Brain microvascular endothelial cell (primary cell): ENCODE data around the gene DGKK.

Source experiments
- DNase-seq: peaks from one replicate; pipeline ENCODE4 v3.0.0-alpha.2; 2020
- H3K27ac ChIP-seq: fragments of 250-450 bp; sonication (Bioruptor Pico); 2 replicates; pipeline ENCODE4 v1.5.1; 2020; ENCODE audit warnings: mild to moderate bottlenecking, moderate library complexity
- H3K27me3 ChIP-seq: fragments of 250-450 bp; sonication (Bioruptor Pico); replicated peaks from 2 replicates; pipeline ENCODE4 v1.5.1; 2020; ENCODE audit warnings: mild to moderate bottlenecking
- H3K36me3 ChIP-seq: fragments of 250-450 bp; sonication (Bioruptor Pico); replicated peaks from 2 replicates; pipeline ENCODE4 v1.5.1; 2020; ENCODE audit warnings: mild to moderate bottlenecking
- H3K4me3 ChIP-seq: 2 replicates; pipeline ENCODE4 v1.5.1; 2011; ENCODE audit warnings: low read depth, mild to moderate bottlenecking, control low read depth, low read length, moderate library complexity
- CTCF ChIP-seq: IDR thresholded peaks from 2 replicates; pipeline ENCODE4 v1.5.1; 2011; ENCODE audit warnings: low read depth, mild to moderate bottlenecking, moderate library complexity, low read length, control low read depth, inconsistent platforms; ENCODE audit errors: missing control alignments
- in situ Hi-C: cut with HindIII; loops from 2 replicates; pipeline ENCODE4 v1.10.0; 2017; ENCODE audit warnings: low sequenced_read_pairs, low pct_ligation_motif_present

Gene DGKK

GRCh38 chrX:50428174-50428573 lies 42.5 kb downstream of the DGKK start:
- no peak for TF ChIP-seq CTCF

GRCh38 chrX:50407976-50408375 lies 62.6 kb downstream of the DGKK start:
- Histone ChIP-seq H3K27me3 (no peaks in the 10 kb centered on the region), H3K36me3 (no peaks in the 10 kb centered on the region), H3K27ac (no peak overlapping the region), H3K4me3 (no peak overlapping the region)
- DNase-seq, result no peak
- in situ Hi-C loops, result no loop called here
- no peak for TF ChIP-seq CTCF

More at GRCh38 chrX:50428174-50428573, 42.5 kb downstream of the DGKK start:
- Histone ChIP-seq H3K4me3 (no peak overlapping the region), H3K27me3 (no peaks in the 10 kb centered on the region), H3K36me3 (no peaks in the 10 kb centered on the region), H3K27ac (no peak overlapping the region)
- in situ Hi-C loops, result no loop called here
- DNase-seq, result no peak

GRCh38 chrX:50403903-50404302 lies 66.7 kb downstream of the DGKK start:
- Histone ChIP-seq H3K4me3 (no peak overlapping the region), H3K27me3 (no peaks in the 10 kb centered on the region), H3K36me3 (no peaks in the 10 kb centered on the region), H3K27ac (no peak overlapping the region)
- TF ChIP-seq CTCF, result no peak
- DNase-seq, result no peak
- in situ Hi-C loops, result no loop called here

GRCh38 chrX:50402886-50403285 lies 67.7 kb downstream of the DGKK start:
- in situ Hi-C loops, result no loop called here

GRCh38 chrX:50393902-50394301 lies 76.7 kb downstream of the DGKK start:
- Histone ChIP-seq H3K27ac (no peak overlapping the region), H3K27me3 (no peaks in the 10 kb centered on the region), H3K4me3 (no peak overlapping the region), H3K36me3 (no peaks in the 10 kb centered on the region)
- TF ChIP-seq CTCF, result no peak
- DNase-seq, result no peak
- in situ Hi-C loops, result no loop called here

More at GRCh38 chrX:50402886-50403285, 67.7 kb downstream of the DGKK start:
- no peak overlapping the region for H3K4me3 ChIP-seq
- no peak overlapping the region for H3K27ac ChIP-seq
- no peak for DNase-seq
- TF ChIP-seq CTCF, result no peak
- no peaks in the 10 kb centered on the region for H3K27me3 ChIP-seq
- no peaks in the 10 kb centered on the region for H3K36me3 ChIP-seq

GRCh38 chrX:50386520-50386919 lies 84.1 kb downstream of the DGKK start:
- DNase-seq, result no peak
- Histone ChIP-seq H3K36me3 (no peaks in the 10 kb centered on the region), H3K27ac (no peak overlapping the region), H3K4me3 (no peak overlapping the region), H3K27me3 (no peaks in the 10 kb centered on the region)
- no peak for TF ChIP-seq CTCF
- in situ Hi-C loops, result no loop called here
